HG03469 (cell line): ENCODE measurements around the gene SLC25A29.
"Not testable (repeated sequence)": the region's sequence is repeated elsewhere in the genome, so short reads cannot be mapped to it uniquely, and the experiment has no call there.

Experiments used
- ATAC-seq: cut with Tn5 transposase; IDR thresholded peaks from one replicate; pipeline ENCODE4 v1.9.1; 2021; ENCODE audit warnings: mild to moderate bottlenecking, moderate library complexity, moderate number of reproducible peaks; ENCODE audit not compliant: unreplicated experiment

SLC25A29 gene, protein sequence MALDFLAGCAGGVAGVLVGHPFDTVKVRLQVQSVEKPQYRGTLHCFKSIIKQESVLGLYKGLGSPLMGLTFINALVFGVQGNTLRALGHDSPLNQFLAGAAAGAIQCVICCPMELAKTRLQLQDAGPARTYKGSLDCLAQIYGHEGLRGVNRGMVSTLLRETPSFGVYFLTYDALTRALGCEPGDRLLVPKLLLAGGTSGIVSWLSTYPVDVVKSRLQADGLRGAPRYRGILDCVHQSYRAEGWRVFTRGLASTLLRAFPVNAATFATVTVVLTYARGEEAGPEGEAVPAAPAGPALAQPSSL

DNA sequence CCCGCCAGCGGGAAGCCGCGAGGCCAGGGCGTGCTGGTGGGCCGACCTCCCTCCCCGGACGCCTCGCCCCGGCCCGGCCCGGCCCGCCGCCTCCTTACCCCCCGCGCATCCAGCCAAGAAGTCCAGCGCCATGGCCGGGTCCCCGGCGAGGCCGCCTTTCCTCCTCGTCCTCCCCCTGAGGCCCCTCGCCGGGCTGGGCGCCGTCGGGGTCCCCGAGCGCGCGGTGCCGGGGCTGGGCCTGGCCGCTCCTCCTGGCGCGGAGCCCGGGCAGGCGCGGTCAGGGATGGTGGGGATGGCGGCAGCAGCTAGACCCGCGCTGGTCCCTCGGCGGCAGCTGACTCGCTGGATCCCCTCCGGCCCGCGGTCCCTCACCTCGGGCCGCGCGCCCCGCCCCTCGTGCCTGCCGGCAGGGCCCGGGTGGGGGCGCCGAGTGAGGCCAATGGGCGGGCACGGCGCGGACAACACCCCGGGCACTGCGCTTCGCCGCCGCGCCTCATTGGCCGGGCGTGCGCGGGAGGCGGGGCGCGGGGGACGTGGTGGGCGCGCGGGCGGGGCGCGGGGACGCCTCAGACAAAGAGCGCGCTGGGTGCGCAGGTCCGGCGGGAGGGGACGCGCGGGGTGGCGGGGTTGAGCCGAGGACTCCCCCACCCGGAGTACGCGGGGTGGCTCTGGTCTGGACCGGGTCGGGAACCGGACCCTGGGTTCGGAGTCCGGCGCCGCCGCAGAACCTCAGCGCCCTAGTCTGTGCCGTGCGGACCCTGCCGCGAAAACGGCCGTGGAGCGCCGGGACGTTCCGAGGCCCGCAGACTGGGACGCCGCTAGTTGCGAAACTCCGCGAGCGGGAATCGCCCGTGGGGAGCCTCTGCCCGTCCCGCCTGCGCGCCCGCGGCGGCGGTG is at the start of gene SLC25A29:
Gene SLC25A29, minus strand, starts transcription at position 344 of the 897 bp plus-strand sequence. Its CDS starts 212 bp downstream, at position 132.
- peak; percentile 82 for ATAC-seq

DNA sequence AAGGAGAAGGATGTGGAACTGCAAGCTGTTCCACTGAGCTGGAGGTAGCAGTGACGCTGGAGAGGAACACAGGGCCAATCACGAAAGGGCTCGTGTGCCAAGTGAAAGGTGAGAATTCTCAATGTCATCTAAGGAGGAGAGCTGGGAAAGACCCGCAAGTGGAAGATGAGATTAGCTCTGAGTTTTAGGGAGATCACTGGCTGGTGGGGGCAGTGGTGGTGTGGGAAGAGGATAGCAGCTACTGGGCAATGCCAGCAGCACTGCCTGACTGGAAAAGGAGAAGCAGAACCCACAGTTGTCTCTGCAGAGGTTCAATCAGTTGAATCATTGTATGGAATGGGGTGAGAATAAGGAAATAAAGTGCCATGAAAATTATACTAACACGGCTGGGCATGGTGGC is 44.7 kb upstream of the SLC25A29 start:
- ATAC-seq, result no peak

DNA sequence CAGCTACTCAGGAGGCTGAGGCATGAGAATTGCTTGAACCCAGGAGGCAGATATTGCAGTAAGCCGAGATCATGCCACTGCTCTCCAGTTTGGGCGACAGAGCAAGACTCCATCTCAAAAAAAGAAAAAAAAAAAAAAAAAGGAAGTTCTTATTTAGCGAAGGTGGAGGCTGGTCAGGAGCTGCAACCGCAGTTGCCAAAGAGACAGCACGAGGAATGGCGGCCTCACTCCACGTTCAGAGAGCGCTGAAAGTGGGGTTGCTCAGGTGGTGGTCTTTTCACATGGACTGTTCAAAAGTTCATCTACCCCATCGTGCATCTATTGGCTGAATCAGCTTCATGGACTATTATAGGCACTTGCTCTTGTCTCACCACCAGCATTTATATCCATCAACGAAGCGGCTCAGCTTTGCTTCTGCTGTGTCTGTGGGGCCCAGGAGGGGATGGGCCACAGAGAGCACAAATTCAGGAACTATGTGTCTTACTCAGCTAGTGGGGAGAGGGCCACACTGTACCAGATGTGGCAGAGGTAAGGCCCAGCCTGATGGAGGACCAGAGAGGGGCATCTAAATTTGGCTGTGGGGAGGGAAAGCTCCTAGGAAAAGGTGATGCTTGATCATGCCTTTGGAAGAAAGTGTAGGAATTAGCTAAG is 44.2 kb upstream of the SLC25A29 start:
- ATAC-seq, result no peak

DNA sequence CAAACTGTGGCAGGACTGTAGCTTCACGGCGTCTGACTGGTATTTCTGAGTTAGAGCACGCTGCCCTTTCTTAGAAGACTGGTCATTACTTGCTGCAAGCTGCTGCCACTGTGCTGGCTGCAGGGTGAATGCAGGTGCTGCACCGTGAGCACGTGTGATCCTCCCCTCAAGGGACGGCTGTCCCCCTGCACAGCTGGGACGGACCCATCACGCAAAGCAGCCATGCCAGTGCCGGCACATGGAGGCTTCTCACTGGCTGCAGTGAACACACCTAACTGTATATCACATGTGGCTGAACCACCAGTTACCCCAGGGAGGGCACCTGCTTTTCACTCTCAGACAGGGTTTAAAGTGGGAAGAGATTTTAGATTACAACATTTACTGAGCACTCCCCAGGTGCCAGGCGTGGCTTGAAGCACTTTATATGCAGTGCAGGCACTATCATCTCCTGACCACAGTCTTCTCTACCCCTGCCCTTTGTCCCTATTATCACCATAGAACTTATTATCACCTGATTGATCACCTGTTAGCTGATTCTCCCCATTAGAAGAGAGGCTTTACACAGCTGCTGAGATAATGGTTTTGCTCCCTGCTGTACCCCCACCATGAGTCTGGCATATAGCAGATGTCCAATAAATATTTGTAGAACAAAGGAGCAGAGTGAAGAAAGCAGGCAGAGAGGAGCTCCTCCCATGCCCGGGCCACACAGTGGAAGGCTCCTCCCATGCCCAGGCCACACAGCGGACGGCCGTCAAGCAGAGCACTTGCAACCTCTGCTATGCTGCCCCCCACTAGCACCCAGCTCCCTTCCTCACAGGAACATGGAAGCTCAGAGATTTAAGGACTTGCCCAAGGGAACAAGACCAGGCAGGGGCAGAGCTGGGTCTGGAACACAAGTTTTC is 42.8 kb upstream of the SLC25A29 start:
- no peak for ATAC-seq

DNA sequence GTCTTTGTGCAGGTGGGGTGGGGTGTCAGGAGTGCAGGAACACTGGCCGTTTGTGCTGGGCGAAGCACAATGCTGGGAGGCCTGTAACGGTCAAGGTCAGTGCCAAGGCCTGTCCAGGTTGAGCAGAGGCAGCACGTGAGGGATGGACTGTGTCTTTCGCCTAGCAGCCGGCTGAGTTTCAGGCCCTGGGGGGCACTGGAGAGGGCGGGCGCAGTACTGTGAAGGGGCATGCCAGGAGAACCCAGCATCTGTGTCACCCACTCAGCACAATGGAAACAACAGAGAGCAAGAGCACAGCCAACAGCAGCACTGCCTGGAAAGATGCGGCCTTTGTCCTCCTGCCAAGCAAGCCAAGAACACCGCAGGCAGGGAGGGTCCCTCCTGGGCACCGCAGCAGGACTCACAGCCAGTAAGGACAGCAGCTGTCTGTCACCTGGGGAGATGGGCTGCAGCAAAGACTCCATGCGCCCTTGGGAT is 42.0 kb upstream of the SLC25A29 start:
- no peak for ATAC-seq

DNA sequence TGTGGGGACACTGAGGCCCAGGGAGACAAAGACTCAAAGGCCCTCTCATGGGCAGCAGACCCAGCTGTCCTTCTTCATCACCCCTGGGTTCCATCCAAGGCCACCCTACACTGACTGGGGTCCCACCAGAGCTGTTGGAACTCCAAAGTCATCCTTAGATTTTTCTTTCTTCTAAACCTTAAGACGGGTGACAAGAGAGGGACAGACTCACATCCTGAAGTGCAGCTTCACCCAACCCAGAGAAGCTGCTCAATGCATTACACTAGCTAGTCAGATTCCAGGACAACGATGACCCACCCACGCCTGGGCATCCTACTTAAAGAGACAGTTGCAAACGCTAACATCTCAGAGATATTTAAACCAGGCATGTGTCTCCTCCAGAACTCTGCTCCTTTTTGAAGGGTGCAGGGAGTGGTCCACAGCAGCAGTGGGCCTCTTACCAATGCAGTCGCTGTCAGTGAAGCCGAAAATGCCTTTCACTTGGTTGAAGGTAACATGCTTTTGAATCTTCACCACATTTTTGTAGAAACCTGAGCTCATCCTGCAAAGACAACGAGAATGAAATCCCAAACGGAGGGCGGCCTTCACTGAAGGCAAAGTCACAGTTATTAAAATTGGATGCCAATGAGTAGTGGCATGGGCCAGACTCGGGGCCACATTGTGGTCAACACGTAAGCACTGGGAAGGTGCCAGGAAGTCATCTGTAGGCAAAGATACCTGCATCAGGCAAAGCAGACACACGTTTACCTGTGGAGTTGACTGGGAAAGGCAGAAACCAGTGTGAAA is 40.3 kb upstream of the SLC25A29 start:
- ATAC-seq, result no peak

DNA sequence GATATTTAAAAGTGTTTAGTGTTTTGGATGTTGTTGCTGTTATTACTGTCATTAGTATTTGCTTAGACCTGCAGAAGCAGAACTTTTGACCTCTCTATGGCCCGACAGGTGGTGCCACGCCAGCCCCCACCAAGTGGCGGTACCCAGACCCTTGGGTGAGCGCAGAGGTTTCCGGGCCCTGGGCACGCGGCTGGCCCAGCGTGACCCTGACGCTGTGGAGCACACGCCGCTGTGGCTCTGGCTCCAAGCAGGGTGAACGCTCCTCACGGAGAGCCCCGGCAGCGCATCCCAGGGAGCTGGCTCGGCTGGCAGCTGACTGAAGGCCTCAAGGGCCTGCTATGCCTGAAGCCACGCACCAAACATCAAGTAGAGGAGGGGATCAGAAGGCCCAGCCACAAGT is 39.5 kb upstream of the SLC25A29 start:
- no peak for ATAC-seq

DNA sequence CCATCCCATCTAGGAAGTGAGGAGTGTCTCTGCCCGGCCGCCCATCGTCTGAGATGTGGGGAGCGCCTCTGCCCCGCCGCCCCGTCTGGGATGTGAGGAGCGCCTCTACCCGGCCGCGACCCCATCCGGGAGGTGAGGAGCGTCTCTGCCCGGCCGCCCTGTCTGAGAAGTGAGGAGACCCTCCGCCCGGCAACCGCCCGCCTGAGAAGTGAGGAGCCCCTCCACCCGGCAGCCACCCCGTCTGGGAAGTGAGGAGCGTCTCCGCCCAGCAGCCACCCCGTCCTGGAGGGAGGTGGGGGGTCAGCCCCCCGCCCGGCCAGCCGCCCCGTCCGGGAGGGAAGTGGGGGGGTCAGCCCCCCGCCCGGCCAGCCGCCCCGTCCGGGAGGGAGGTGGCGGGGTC is 38.4 kb upstream of the SLC25A29 start:
- not testable (repeated sequence) for ATAC-seq

DNA sequence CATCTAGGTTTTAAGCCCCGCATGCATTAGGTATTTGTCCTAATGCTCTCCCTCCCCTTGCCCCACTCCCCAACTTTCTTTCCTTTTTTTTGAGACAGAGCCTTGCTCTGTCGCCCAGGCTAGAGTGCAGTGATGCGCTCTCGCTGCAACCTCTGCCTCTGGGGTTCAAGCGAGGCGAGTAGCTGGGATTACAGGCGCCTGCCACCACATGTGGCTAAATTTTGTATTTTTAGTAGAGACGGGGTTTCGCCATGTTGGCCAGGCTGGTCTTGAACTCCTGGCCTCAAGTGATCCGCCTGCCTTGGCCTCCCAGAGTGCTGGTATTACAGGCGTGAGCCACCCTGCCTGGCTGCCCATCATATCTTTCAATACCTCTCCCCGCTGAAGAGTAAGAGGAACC is 36.6 kb upstream of the SLC25A29 start:
- ATAC-seq, result not testable (repeated sequence)

DNA sequence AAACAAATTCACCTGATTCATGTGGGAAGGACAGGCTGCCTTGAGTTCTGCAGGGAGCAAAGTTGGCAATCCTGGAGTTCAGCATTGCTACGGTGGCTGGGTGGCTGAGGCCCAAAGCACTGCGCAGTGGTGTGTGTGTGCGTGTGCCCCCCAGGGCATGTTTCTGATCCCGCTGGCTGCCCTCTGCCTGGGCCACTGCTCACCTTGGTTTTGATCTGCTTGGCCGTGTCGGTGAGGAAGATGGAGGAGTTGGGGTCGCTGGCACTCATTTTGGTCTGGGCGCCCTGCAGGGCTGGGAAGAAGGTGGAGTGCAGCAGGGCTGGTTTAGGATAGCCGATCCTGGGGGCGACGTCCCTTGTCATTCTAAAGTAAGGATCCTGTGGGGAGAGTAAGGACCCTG is 36.0 kb upstream of the SLC25A29 start:
- no peak for ATAC-seq

DNA sequence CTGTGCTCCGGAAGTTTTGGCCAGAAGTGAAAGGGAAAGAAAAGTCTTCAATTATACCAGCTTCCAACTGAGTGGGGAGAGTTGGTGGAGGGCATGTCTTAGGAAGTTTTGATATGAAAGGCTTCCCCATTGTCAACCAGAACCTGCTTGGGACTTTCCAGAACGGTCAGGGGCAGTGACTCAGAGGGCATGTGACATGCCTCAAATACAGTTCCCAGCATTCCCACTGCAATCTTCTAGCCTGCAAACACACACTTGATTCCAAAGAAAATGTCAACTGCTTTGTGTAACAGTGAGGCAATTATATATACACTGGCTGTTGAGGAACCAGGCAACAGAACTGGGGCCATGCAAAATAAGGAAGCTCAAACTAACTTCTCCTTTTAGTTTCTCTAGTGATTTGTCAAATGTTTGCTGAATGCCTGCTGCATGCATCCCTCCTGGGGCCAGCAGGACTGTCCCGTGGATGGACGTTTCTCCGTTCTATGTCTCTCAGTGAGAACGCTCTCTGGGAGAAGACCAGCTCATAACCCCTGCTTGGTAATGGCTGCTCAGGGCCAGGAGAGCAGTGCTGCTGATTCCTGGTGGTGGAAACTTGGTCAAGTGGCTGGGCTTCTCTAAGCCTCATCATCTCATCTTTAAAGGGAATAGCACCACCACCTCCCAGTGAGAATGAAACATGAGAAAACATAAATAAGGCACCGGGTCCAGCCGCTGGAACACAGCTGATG is 35.2 kb upstream of the SLC25A29 start:
- peak; percentile 41 for ATAC-seq

DNA sequence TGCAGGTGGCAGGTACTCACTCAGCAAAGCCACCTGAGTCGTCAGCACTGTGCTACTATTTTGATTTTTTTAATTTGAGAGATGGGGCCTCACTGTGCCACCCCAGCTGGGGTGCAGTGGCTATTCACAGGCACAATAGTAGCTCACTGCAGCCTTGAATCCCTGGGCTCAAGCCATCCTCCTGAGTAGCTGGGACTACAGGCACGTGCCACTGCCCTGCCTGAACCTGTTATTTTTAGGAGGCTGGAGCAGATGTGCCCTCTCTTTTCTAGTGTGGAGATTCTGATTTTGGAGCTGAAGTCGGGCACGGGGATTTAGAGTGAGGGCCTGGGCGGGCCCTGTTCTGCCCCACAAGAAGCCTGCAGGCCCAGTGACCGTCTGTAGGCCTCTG is 34.2 kb upstream of the SLC25A29 start:
- no peak for ATAC-seq

DNA sequence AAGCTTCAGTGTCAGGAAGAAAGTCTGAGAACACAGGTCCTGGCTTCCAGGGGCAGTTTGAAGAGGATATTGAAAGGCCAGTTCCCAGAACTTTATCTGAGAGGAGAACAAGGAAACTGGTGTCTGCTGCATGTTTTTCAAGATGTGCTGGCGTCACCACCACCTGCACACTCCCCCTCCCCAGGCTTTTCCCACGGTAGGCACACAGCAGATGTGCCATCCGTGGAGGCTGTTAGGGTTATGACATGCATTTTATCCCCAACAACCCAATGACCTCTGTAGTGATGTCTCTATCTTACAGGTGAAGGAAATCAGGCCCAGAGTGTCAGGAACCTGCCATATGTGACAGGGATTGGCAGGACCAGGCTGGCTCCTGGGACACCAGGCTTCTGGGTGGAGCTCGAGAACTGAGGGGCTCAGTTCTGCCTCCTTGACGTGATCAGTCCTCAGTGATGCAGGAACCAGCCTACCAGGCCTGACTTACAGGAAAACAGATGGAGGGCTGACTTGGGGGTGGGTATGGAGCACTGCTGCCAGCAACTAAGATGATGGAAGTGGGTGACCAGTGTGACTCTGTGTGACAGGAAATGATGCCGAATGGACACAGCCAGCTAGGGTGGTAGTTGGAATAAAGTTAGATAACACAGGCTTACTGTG is 33.6 kb upstream of the SLC25A29 start:
- ATAC-seq, result no peak

DNA sequence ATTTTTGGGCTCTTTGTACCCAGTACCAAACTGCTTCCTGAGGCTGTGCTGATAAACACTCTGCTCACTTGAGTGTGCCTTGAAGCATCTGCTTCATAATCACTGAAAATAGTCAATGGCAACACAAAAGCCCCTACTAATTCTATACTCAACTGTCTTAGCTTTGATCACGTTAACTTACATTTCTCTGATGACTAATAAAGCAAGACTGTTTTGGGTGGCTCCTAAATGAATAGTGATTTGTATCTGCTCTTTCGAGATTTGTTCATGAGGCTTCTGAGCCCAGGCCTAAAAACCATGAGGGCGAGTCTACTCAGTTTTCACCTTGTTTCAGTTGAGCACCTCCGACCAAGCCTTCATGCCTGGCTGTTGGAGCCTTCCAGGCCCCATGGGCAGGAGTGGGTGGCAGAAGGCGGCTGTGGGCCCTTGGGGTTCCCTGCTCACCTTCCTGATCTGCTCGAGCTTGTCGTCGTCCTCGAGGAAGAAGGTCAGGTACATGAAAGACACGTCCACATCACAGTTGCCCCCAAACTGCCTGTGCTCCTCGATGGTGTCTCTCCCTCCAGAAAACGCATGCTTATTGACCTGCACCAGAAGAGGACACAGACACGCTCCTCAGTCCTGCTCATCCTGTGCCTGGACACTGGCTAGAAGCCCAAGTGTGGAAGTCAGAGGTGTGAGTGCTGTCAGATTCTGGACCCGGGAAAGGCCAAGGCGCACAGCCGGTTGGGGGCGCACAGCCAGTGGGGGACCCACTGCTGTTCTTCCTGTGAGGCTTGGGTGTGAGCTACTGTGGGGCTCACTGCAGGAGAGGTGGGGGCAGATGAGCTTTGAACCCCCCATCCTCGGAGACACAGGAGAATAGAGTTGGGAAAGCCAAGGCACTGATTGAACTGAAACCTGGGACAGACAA is 30.6 kb upstream of the SLC25A29 start:
- no peak for ATAC-seq

DNA sequence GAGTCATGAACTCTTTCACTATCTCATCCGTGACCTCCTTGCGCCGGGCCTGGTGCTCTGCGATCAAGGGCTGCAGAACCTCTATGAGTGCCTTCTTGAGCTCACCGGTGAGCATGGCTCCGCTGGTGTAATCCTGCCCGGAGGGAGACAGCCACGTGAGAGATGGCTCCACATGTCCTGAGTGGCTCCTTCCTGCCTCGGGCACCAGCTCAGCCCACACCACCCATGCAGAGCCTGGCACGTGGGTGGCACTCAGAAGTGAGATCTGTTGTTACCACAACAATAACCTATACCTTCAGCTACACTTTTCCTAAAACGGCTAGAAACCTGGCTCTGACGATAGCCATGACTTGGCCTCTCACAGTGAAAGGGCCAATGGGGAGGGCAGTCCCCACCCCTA is 28.7 kb upstream of the SLC25A29 start:
- no peak for ATAC-seq

DNA sequence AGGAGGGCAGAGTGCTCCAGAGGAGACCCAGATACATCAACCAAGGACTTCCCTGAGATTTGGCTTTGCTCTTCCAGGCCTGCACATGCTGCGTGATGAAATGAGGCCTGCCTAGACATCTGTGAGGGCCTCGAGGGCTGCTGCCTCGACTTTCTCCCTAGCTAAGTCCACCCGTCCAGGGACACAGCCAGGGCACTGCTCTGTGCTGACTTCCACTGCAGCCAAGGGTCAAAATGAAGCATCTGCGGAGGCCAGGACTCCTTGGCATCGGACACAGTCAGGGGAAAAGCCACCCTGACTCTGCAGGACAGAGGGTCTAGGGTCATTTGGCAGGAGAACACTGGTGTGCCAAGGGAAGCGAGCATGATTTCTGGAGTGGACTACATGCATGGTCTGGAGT is 27.6 kb upstream of the SLC25A29 start:
- ATAC-seq, result no peak

DNA sequence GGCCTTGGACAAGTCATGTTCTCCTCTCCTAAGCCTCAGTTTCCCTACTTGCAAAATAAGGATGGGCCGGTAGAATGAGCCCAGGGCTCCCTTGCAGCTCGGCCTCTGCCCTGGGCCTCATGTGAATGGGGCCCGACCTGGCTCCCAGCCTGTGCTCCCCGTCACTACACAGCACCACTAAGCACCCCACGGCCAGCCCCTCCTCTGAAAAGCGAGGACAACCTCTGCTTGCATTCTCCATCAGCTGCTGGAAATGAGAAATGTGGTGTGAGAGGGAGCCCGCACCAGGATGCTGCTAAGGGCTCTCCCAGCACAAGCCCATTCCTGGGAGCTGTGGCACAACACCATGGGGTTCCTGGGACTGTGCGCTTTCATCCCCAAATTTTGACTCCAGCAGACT is 27.1 kb upstream of the SLC25A29 start:
- ATAC-seq, result no peak
